HepG2 (cell line): ENCODE data around the gene CHTF18. TPM values are rescaled to one million over a fixed set of nuclear protein-coding genes. Genes with fewer than 3 reads are reported as not detected.

ENCODE experiments used
- ATAC-seq: fragments of 200-7000 bp; cut with Tn5 transposase; 3 replicates; pipeline ENCODE4 v1.9.1; 2020; ENCODE audit warnings: mild to moderate bottlenecking, moderate library complexity
- BruUV-seq: library from RNA; stranded (reverse); fragments of 400-500 nt; replicated peaks from 2 replicates; lab custom pipeline; 2021; lab: Mats Ljungman, UMichigan
- CTCF ChIA-PET: fragments of 300-600 bp; formaldehyde crosslinking; extraction: SDS; loops from one replicate; lab custom pipeline; 2021; ENCODE audit warnings: low total read pairs, inconsistent platforms, low intra/inter-chr PET ratio; lab: Yijun Ruan, JAX
- POLR2A ChIA-PET: fragments of 350-600 bp; sonication (Branson Sonifier 250); formaldehyde crosslinking; loops from one replicate; lab custom pipeline; 2020; ENCODE audit warnings: antibody characterized with exemption, inconsistent platforms; lab: Yijun Ruan, JAX
- DNase-seq: peaks from one replicate; pipeline ENCODE4 v3.0.0-alpha.2; 2015; ENCODE audit warnings: low spot score
- FAIRE-seq: peaks from 3 replicates; lab custom pipeline; 2011; peaks lifted over from hg19 to GRCh38; lab: Jason Lieb, UNC
- H2AFZ ChIP-seq: one replicate; pipeline ENCODE4 v1.6.1; 2011; ENCODE audit warnings: low read length, inconsistent platforms
- H3K27ac ChIP-seq: fragments of 300-600 bp; 3 replicates; pipeline ENCODE4 v1.8.0; 2011; ENCODE audit warnings: mixed run types, mild to moderate bottlenecking, mixed read lengths, low read length, inconsistent platforms; ENCODE audit not compliant: insufficient read depth; ENCODE audit errors: extremely low read length
- H3K27me3 ChIP-seq, 2 experiments: fragments of 200-600 bp in 1 of 2; 2 replicates in 1 of 2; 3 replicates in 1 of 2; pipeline versions ENCODE4 v1.6.0 to v1.8.0; 2011; ENCODE audit warnings: low read length in 2 of 2, mild to moderate bottlenecking in 2 of 2, moderate library complexity in 2 of 2, inconsistent platforms in 1 of 2; ENCODE audit not compliant: insufficient read depth in 2 of 2, control insufficient read depth in 1 of 2
- H3K36me3 ChIP-seq, 2 experiments: fragments of 200-600 bp in 1 of 2; replicated peaks in 1 of 2; 2 replicates in 1 of 2; 3 replicates in 1 of 2; pipeline versions ENCODE4 v1.5.1 to v1.8.0; 2011; ENCODE audit warnings: low read length in 2 of 2, inconsistent platforms in 1 of 2; ENCODE audit not compliant: insufficient read depth in 2 of 2, control insufficient read depth in 1 of 2
- H3K4me1 ChIP-seq: 2 replicates; pipeline ENCODE4 v1.5.1; 2012; ENCODE audit warnings: low read length, inconsistent platforms; ENCODE audit not compliant: insufficient read depth
- H3K4me2 ChIP-seq: 2 replicates; pipeline ENCODE4 v1.6.0; 2011; ENCODE audit warnings: low read depth, low read length, inconsistent platforms
- H3K4me3 ChIP-seq, 3 experiments: fragments of 200-600 bp in 1 of 3; sonication (generic), shearing (Covaris generic) in 1 of 3; replicated peaks in 1 of 3; 2 replicates each; pipeline ENCODE4 v1.5.1; 2011 to 2016; ENCODE audit warnings: low read length in 3 of 3, inconsistent platforms in 2 of 3, low read depth in 2 of 3, mild to moderate bottlenecking in 2 of 3, control low read depth in 1 of 3, mixed read lengths in 1 of 3; ENCODE audit not compliant: insufficient read depth in 1 of 3
- H3K79me2 ChIP-seq: one replicate; pipeline ENCODE4 v1.6.1; 2011; ENCODE audit warnings: low read length, inconsistent platforms; ENCODE audit not compliant: insufficient read depth
- H3K9ac ChIP-seq: 2 replicates; pipeline ENCODE4 v1.6.0; 2011; ENCODE audit warnings: mild to moderate bottlenecking, low read depth, low read length, inconsistent platforms; ENCODE audit not compliant: insufficient read depth
- H3K9me3 ChIP-seq: 2 replicates; pipeline ENCODE4 v1.5.1; 2012; ENCODE audit warnings: mild to moderate bottlenecking, low read length
- H4K20me1 ChIP-seq: 2 replicates; pipeline ENCODE4 v1.6.0; 2011; ENCODE audit warnings: inconsistent platforms, mild to moderate bottlenecking, low read length, moderate library complexity; ENCODE audit not compliant: insufficient read depth
- AGO2 ChIP-seq: fragments of 200-400 bp; formaldehyde crosslinking; optimal IDR thresholded peaks from 2 replicates; pipeline ENCODE3; 2017; ENCODE audit warnings: mild to moderate bottlenecking, low read depth, low read length, moderate library complexity
- BCL6 ChIP-seq: IDR thresholded peaks from 2 replicates; pipeline ENCODE4 v1.6.1; 2016; ENCODE audit warnings: missing genetic modification reagents, missing compliant biosample characterization
- CREB3 ChIP-seq: sonication (generic); formaldehyde crosslinking; IDR thresholded peaks from 2 replicates; pipeline ENCODE4 v1.5.0; 2020; ENCODE audit warnings: missing genetic modification reagents
- FOXA3 ChIP-seq: IDR thresholded peaks from 2 replicates; pipeline ENCODE4 v1.6.1; 2016; ENCODE audit warnings: missing genetic modification reagents, missing compliant biosample characterization
- GFI1 ChIP-seq: sonication (generic); formaldehyde crosslinking; IDR thresholded peaks from 2 replicates; pipeline ENCODE4 v1.5.0; 2020; ENCODE audit warnings: missing genetic modification reagents, mild to moderate bottlenecking, borderline replicate concordance
- HOXA7 ChIP-seq: sonication (generic); formaldehyde crosslinking; IDR thresholded peaks from 2 replicates; pipeline ENCODE4 v1.8.1; 2022; ENCODE audit warnings: mild to moderate bottlenecking, missing genetic modification reagents, moderate library complexity
- KDM4B ChIP-seq: sonication (generic); formaldehyde crosslinking; IDR thresholded peaks from 2 replicates; pipeline ENCODE4 v1.4.0; 2020; ENCODE audit warnings: missing genetic modification reagents
- ONECUT2 ChIP-seq: sonication (generic); formaldehyde crosslinking; IDR thresholded peaks from 2 replicates; pipeline ENCODE4 v1.4.0; 2020; ENCODE audit warnings: missing genetic modification reagents
- RFX3 ChIP-seq: IDR thresholded peaks from 2 replicates; pipeline ENCODE4 v1.6.1; 2016; ENCODE audit warnings: missing biosample characterization, missing genetic modification reagents
- ZFP36L1 ChIP-seq: sonication (generic); formaldehyde crosslinking; IDR thresholded peaks from 2 replicates; pipeline ENCODE4 v1.8.0; 2022; ENCODE audit warnings: mild to moderate bottlenecking, missing genetic modification reagents, moderate library complexity
- ZMAT3 ChIP-seq: sonication (generic); formaldehyde crosslinking; conservative IDR thresholded peaks from 2 replicates; pipeline ENCODE4 v1.7.0; 2021; ENCODE audit warnings: missing genetic modification reagents
- ZNF614 ChIP-seq: IDR thresholded peaks from 2 replicates; pipeline ENCODE4 v1.6.1; 2018; ENCODE audit warnings: missing biosample characterization, missing genetic modification reagents, inconsistent platforms, borderline replicate concordance
- ZNF703 ChIP-seq: sonication (generic); formaldehyde crosslinking; IDR thresholded peaks from 2 replicates; pipeline ENCODE4 v1.5.1; 2020; ENCODE audit warnings: missing genetic modification reagents, mild to moderate bottlenecking, moderate library complexity, borderline replicate concordance
- ZNF75D ChIP-seq: sonication (generic); formaldehyde crosslinking; IDR thresholded peaks from 2 replicates; pipeline ENCODE4 v1.8.1; 2023; ENCODE audit warnings: missing genetic modification reagents, mild to moderate bottlenecking, borderline replicate concordance
- ZNF773 ChIP-seq: sonication (generic); formaldehyde crosslinking; IDR thresholded peaks from 2 replicates; pipeline ENCODE4 v1.4.0; 2020; ENCODE audit warnings: missing genetic modification reagents, borderline replicate concordance
- ZSCAN25 ChIP-seq: sonication (generic); formaldehyde crosslinking; IDR thresholded peaks from 2 replicates; pipeline ENCODE4 v1.8.0; 2022; ENCODE audit warnings: mild to moderate bottlenecking, missing genetic modification reagents
- WGBS: methylation state at CpG from one replicate; pipeline ENCODE4 v1.1.6; 2017; ENCODE audit warnings: low lambda C conversion rate; 5-methylcytosine and 5-hydroxymethylcytosine counted together
- in situ Hi-C: cut with HindIII; loops from 2 replicates; pipeline ENCODE4 v1.10.0; 2017; ENCODE audit warnings: low pct_unique_long_range_greater_than_20kb; ENCODE audit not compliant: extremely low pct_ligation_motif_present
- intact Hi-C: fragments of 100-400 bp; cut with micrococcal nuclease; formaldehyde crosslinking; loops from one replicate; pipeline ENCODE4 v1.10.0; 2022; ENCODE audit not compliant: unreplicated experiment
- polyA plus RNA-seq, 8 experiments: library from polyadenylated mRNA; depleted of rRNA in 3 of 8; stranded (reverse) in 7 of 8; unstranded in 1 of 8; fragments of >200 nt; fragmentation: Illumina TruSeq in 4 of 8; extraction: Trizol in 4 of 8; gene quantifications; 2 replicates each; pipeline versions ENCODE4 v1.2.1 to v1.2.3, GENCODE V29; 2011 to 2016; ENCODE audit warnings: low read depth in 4 of 8, missing spikeins in 1 of 8, mixed read lengths in 1 of 8; ENCODE audit not compliant: insufficient read depth in 1 of 8
- total RNA-seq, 5 experiments: library from RNA; depleted of rRNA; stranded (reverse); fragments of >200 nt; fragmentation: Illumina TruSeq; extraction: Trizol; gene quantifications; 2 replicates each; pipeline ENCODE4 v1.2.3, GENCODE V29; 2016; ENCODE audit warnings: low read depth in 1 of 5

CHTF18 gene
- total and polyA plus RNA-seq, 2 of the 13 experiments (the other 11 are each of a cell fraction or from before 2014, with no cell fraction given) = 8.6 to 22.9 TPM

- Histone ChIP-seq H4K20me1 (no peaks in the 10 kb centered on the region), H3K4me2 (no peak overlapping the region), H3K36me3 (peaks cover 1 to 2% of the 10 kb centered on the region in 2 experiments; a peak in 2 of 5 replicates), H3K79me2 (no peaks in the 10 kb centered on the region), H3K4me3 (no peak overlapping the region), H3K27ac (no peak overlapping the region), H3K27me3 (peaks cover 4 to 8% of the 10 kb centered on the region in 2 experiments; a peak in 4 of 5 replicates), H3K9ac (no peak overlapping the region), H2AFZ (no peak overlapping the region), H3K9me3 (no peaks in the 10 kb centered on the region), H3K4me1 (no peaks in the 10 kb centered on the region)
- no peak for DNase-seq
- ATAC-seq = no peak
- BruUV-seq = no TSS peak
- TF ChIP-seq ZNF614 (CRISPR knock-in tag) (no peak), AGO2 (peak; percentile 38)
- ChIA-PET POLR2A (no interaction called here), CTCF (no interaction called here)
- intact Hi-C loops = no loop called here
- in situ Hi-C loops = no loop called here
- no peak for FAIRE-seq
- WGBS = 97% methylated on average over 22 of the region's 38 CpGs
Measured at GRCh38 chr16:796296-797119, 8.1 kb downstream of the CHTF18 start.

GRCh38 chr16:797120-797420, 8.7 kb downstream of the CHTF18 start:
- H2AFZ ChIP-seq = no peak overlapping the region
- no peaks in the 10 kb centered on the region for H3K79me2 ChIP-seq
- in situ Hi-C loops = no loop called here
- no peaks in the 10 kb centered on the region for H3K4me1 ChIP-seq
- no peak for DNase-seq
- intact Hi-C loops = no loop called here
- no peaks in the 10 kb centered on the region for H4K20me1 ChIP-seq
- ATAC-seq = no peak
- H3K27me3 ChIP-seq = peaks cover 8 to 14% of the 10 kb centered on the region in 2 experiments
- ChIA-PET CTCF (no interaction called here), POLR2A (no interaction called here)
- FAIRE-seq = no peak
- H3K9me3 ChIP-seq = no peaks in the 10 kb centered on the region
- BruUV-seq = no TSS peak
- H3K9ac ChIP-seq = no peak overlapping the region
- H3K36me3 ChIP-seq = 0 out of 5 replicates have a peak, but pooled peaks cover 1 to 2% of the 10 kb centered on the region in 2 experiments
- no peak overlapping the region for H3K4me2 ChIP-seq
- 100% methylated on average over 1 of the region's 2 CpGs for WGBS
- TF ChIP-seq RFX3 (CRISPR knock-in tag) (no peak), ONECUT2 (CRISPR knock-in tag) (no peak), KDM4B (no peak), FOXA3 (CRISPR knock-in tag) (no peak), ZFP36L1 (CRISPR knock-in tag) (no peak), GFI1 (CRISPR knock-in tag) (no peak), BCL6 (CRISPR knock-in tag) (no peak), ZMAT3 (no peak), HOXA7 (no peak), ZNF773 (CRISPR knock-in tag) (no peak), ZSCAN25 (CRISPR knock-in tag) (no peak), CREB3 (CRISPR knock-in tag) (no peak), ZNF75D (CRISPR knock-in tag) (no peak), ZNF703 (CRISPR knock-in tag) (no peak)
- H3K4me3 ChIP-seq = no peak overlapping the region
- H3K27ac ChIP-seq = no peak overlapping the region
